ENCODE data around the gene CAB39.

The CAB39 gene

DNA sequence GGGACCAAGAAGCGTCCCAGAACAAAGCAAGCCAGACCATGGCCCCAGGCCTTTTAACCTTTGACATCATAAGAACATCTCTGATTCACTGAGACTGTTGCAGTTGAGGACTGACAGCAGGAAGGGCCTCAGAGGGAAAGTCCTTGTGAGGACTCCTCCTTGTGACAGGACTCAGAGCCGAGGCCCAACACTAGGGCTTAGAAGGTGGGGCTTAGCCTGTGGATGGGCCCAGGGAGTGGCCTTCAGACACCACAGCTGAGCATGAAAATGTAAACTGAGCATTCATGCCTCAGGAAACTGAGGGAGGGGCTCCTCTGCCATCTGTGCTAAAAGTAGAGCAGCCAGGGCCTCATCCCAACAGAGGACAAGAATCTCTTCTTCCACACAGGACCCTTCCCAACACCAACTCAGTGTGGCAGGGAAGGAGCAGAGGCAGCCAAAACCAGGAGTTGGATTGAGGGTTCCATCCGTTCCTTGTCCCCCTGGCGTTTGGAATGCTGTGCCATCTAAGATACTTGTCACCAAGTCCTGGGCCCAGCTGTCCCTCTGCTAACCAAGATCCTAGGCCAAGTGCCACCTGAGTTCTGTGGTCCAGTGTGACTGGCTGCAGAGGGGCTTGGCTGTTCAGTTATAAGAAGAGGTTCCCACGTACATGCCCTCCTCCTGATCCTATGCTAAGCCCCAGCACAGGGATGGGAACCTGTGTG is 37.5 kb upstream of the CAB39 start:
- H3K4me3 ChIP-seq (replicated peaks; ENCODE audit: low read depth, low read length): no peak overlapping the region
- TF ChIP-seq, protein P1, sequence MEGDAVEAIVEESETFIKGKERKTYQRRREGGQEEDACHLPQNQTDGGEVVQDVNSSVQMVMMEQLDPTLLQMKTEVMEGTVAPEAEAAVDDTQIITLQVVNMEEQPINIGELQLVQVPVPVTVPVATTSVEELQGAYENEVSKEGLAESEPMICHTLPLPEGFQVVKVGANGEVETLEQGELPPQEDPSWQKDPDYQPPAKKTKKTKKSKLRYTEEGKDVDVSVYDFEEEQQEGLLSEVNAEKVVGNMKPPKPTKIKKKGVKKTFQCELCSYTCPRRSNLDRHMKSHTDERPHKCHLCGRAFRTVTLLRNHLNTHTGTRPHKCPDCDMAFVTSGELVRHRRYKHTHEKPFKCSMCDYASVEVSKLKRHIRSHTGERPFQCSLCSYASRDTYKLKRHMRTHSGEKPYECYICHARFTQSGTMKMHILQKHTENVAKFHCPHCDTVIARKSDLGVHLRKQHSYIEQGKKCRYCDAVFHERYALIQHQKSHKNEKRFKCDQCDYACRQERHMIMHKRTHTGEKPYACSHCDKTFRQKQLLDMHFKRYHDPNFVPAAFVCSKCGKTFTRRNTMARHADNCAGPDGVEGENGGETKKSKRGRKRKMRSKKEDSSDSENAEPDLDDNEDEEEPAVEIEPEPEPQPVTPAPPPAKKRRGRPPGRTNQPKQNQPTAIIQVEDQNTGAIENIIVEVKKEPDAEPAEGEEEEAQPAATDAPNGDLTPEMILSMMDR (IDR thresholded peaks at IDR 0.05; ENCODE audit: low read depth, low read length, missing control alignments): no peak
- no peak for DNase-seq (ENCODE audit: extremely low read depth, low read depth)

DNA sequence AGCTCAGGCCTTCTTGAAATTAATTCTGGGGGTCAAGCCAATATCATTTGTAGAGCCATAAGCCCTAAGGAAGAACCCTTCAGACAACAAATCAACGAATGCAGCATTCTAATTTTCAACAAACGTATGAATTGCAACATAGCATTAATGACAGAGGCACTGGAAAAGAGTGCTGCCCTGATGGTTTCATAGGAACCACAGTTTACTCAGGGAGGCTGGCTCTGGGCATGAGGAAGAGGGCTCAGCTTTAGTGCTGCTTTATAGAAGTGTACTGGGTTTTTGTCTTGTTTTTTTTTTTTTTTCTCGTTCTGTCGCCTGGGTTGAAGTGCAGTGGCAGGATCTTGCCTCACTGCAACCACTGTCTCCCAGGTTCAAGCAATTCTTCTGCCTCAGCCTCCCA is 36.1 kb upstream of the CAB39 start:
- no peak overlapping the region for H3K4me3 ChIP-seq (replicated peaks; ENCODE audit: low read depth, low read length)
- TF ChIP-seq, protein P1 (IDR thresholded peaks at IDR 0.05; ENCODE audit: low read depth, low read length, missing control alignments): no peak
- no peak for DNase-seq (ENCODE audit: extremely low read depth, low read depth)

DNA sequence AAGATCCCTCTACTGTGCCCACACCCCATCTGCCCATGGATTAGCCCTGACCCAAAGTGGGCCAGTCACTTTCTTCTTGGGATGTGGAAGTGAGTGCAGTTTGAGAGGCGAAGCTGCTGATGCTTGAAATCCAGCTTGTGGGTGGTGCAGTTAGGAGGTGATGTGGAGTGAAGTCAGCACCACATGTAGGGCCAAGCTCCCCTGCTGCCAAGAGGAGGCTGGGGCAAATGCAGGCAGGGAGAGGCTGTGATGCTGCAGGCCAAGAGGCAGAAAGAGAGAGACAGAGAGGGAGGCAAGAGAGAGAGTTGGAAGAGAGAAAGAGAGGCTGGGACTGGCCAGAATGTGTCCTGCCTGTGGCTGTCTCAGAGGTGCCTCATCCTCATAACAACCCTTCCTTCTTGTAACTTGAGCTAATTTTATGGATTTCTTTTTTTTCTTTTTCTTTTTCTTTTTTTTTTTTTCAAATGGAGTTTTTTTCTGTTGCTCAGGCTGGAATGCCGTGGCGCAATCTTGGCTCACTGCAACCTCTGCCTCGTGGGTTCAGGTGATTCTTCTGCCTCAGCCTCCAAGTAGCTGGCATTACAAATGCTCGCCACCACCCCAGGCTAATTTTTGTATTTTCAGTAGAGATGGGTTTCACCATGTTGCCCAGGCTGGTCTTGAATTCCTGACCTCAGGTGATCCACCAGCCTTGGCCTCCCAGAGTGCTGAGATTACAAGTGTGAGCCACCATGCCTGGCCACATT is 35.3 kb upstream of the CAB39 start:
- DNase-seq (ENCODE audit: extremely low read depth, low read depth): no peak
- no peak overlapping the region for H3K4me3 ChIP-seq (replicated peaks; ENCODE audit: low read depth, low read length)
- TF ChIP-seq, protein P1 (IDR thresholded peaks at IDR 0.05; ENCODE audit: low read depth, low read length, missing control alignments): no peak

DNA sequence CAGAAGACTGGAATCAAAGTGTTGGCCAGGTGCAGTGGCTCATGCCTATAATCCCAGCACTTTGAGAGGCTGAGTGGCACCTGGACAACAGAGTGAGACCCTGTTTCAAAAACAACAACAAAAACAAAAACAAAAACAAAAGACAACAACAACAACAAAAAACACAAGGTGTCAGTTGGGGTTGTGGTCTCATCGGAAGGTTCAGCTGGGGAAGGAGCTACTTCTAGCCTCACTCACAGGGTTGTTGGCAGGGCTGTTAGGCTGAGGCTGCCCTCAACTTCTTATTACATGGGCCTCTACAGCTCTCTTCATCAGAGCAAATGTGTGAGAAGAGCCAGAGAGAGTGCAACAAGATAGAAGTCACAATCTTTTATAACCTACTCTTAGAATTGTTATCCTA is 34.6 kb upstream of the CAB39 start:
- TF ChIP-seq, protein P1 (IDR thresholded peaks at IDR 0.05; ENCODE audit: low read depth, low read length, missing control alignments): no peak

DNA sequence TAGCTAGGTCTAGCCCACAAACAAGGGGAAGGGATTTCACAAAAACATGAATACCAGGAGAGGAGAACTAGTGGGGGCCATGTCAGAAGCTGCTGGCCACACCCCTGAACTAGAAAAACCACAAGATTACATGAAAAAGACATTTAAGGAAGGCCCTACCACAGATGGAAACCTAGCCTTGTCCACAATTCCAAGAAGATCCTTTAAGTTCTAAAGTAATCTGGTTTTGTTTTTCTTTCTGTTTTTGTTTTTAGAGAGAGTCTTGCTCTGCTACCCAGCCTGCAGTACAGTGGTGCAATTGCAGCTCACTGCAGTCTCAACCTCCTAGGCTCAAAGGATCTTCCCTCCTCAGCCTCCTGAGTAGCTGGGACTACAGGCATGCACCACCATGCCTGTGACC is 34.2 kb upstream of the CAB39 start:
- TF ChIP-seq, protein P1 (IDR thresholded peaks at IDR 0.05; ENCODE audit: low read depth, low read length, missing control alignments): no peak
- no peak for DNase-seq (ENCODE audit: extremely low read depth, low read depth)
- H3K4me3 ChIP-seq (replicated peaks; ENCODE audit: low read depth, low read length): no peak overlapping the region

More for the DNA sequence above, 34.6 kb upstream of the CAB39 start:
- H3K4me3 ChIP-seq (replicated peaks; ENCODE audit: low read depth, low read length): no peak overlapping the region
- no peak for DNase-seq (ENCODE audit: extremely low read depth, low read depth)

DNA sequence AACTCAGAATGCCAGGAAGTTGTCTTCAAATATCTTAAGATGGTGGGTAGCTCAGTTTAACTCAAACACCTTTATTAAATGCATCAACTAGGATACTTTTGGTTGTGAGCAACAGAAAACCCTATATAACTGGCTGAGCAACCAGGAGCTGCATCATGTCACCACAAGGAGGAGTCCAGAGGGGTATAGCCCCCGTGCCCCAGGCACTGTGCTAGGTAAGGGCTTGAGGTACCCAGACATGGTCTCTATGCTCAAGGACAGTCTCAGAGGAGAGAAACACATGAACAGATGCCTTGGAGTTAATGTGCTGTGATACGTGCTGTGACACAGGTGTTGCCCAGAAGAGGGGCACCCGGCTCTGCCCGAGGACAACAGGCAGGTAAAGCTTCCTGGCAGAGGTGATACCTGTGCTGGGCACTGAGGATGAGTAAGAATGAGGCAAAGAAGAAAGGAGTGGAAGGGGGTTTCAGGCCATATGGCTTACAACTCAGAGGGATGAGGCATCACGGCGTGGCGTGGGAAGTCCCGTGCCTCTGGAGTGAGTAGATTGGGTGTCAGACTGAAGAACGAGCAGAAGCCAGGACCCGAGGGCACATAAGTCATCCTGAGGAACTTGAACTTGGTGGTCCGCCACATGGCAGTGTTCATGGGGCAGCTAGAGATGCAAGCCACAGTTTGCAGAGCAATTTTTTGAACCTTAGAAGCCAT is 32.0 kb upstream of the CAB39 start:
- no peak for DNase-seq (ENCODE audit: extremely low read depth, low read depth)
- TF ChIP-seq, protein P1 (IDR thresholded peaks at IDR 0.05; ENCODE audit: low read depth, low read length, missing control alignments): no peak
- no peak overlapping the region for H3K4me3 ChIP-seq (replicated peaks; ENCODE audit: low read depth, low read length)
